ENCODE results near the gene TAMALIN.

Gene TAMALIN

DNA sequence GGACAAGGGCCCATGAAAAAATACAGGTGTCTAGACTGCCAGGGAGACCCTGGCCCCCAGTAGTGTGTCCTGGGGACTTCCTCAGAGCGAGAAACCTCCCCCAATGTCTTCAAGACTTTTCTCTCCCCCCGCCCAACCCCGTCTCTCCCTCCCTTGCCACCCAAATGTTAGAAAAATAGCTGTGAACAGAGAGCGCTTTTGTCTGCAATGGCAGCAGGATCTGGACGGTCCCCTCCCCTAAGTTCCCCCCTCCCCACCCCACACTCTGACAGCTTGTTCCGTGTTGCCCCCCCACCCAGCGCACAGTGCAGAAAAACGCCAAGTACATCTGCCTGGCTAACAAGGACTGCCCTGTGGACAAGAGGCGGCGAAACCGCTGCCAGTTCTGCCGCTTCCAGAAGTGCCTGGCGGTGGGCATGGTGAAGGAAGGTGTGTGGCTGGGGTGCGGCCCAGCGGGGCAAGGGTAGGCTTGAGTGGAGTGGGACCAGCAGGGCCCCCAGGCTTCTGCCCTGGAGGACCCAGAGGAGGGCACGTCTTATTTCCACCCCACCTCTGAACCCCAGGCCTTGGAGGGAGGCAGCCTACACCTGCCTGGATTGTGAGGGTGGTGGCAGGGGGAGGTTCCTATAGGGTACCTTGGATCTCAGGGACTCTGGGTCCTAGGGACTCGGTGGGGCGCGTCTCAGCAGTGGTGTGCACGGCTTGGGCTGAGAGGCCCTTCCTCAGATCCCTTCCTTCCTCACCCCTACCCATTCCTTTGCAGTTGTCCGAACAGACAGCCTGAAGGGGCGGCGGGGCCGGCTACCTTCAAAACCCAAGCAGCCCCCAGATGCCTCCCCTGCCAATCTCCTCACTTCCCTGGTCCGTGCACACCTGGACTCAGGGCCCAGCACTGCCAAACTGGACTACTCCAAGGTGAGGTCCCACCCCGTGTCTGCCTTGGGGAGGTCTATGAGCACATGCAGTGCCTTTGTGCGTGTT, 49.3 kb downstream of the TAMALIN start:
- no peak overlapping the region for H3K27ac ChIP-seq (ENCODE audit: low read length)
- no peak for TF ChIP-seq EZH2 (IDR thresholded peaks at IDR 0.05; ENCODE audit: borderline replicate concordance, low read depth, low read length, severe bottlenecking)
- TF ChIP-seq, protein P1, sequence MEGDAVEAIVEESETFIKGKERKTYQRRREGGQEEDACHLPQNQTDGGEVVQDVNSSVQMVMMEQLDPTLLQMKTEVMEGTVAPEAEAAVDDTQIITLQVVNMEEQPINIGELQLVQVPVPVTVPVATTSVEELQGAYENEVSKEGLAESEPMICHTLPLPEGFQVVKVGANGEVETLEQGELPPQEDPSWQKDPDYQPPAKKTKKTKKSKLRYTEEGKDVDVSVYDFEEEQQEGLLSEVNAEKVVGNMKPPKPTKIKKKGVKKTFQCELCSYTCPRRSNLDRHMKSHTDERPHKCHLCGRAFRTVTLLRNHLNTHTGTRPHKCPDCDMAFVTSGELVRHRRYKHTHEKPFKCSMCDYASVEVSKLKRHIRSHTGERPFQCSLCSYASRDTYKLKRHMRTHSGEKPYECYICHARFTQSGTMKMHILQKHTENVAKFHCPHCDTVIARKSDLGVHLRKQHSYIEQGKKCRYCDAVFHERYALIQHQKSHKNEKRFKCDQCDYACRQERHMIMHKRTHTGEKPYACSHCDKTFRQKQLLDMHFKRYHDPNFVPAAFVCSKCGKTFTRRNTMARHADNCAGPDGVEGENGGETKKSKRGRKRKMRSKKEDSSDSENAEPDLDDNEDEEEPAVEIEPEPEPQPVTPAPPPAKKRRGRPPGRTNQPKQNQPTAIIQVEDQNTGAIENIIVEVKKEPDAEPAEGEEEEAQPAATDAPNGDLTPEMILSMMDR (IDR thresholded peaks at IDR 0.05; ENCODE audit: borderline replicate concordance, extremely low read depth, low read length, poor library complexity, severe bottlenecking), result no peak

DNA sequence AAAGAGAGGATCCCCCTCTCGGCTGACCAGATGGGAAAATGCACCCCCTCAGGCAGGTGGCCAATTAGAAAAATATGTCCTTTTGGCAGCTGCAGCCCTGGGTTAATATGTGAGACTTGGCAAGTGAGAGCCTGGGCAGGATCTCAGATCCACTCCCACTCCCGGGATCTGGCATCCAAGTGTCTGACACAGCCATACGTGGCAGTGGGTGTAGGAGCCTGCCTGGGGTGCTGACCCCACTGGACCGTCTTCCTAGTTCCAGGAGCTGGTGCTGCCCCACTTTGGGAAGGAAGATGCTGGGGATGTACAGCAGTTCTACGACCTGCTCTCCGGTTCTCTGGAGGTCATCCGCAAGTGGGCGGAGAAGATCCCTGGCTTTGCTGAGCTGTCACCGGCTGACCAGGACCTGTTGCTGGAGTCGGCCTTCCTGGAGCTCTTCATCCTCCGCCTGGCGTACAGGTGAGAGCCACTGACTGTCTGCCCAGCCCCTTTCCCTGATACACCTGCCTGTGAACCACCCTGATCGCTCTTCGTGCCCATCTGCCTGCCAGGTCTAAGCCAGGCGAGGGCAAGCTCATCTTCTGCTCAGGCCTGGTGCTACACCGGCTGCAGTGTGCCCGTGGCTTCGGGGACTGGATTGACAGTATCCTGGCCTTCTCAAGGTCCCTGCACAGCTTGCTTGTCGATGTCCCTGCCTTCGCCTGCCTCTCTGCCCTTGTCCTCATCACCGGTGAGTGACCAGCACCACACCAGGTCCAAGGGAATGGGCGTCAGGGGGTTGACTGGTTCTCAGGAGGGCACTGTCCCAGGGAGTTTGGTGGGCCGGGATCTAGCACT, 50.3 kb downstream of the TAMALIN start:
- Histone ChIP-seq H3K79me2 (ENCODE audit: insufficient read depth, low read length) (no peaks in the 10 kb centered on the region), H3K4me3 (ENCODE audit: low read depth in 1 of 2, low read length in 2 of 2) (no peak overlapping the region), H3K27me3 (ENCODE audit: insufficient read depth, low read length, poor library complexity) (peaks cover 32% of the 10 kb centered on the region), H3K9ac (ENCODE audit: low read depth, low read length) (no peak overlapping the region), H3K27ac (ENCODE audit: low read length) (no peak overlapping the region), H3K4me2 (ENCODE audit: insufficient read depth, low read length) (no peak overlapping the region), H3K9me3 (ENCODE audit: insufficient read depth, low read length, severe bottlenecking) (no peaks in the 10 kb centered on the region), H3K36me3 (ENCODE audit: insufficient read depth, low read length) (no peaks in the 10 kb centered on the region), H4K20me1 (ENCODE audit: insufficient read depth, low read length) (peaks cover 21% of the 10 kb centered on the region), H3K4me1 (ENCODE audit: insufficient read depth, low read length) (no peaks in the 10 kb centered on the region), H2AFZ (ENCODE audit: low read depth, low read length) (no peak overlapping the region)
- no peak for ATAC-seq (ENCODE audit: insufficient read depth, low read depth)
- TF ChIP-seq EZH2 (IDR thresholded peaks at IDR 0.05; ENCODE audit: borderline replicate concordance, low read depth, low read length, severe bottlenecking), result no peak
- TF ChIP-seq, protein P1 (IDR thresholded peaks at IDR 0.05; ENCODE audit: borderline replicate concordance, extremely low read depth, low read length, poor library complexity, severe bottlenecking), result no peak
- no peak for DNase-seq

More for the DNA sequence above, 49.3 kb downstream of the TAMALIN start:
- H3K36me3 ChIP-seq (ENCODE audit: insufficient read depth, low read length), result no peaks in the 10 kb centered on the region
- no peak overlapping the region for H3K9ac ChIP-seq (ENCODE audit: low read depth, low read length)
- H3K27me3 ChIP-seq (ENCODE audit: insufficient read depth, low read length, poor library complexity), result peaks cover 42% of the 10 kb centered on the region
- no peaks in the 10 kb centered on the region for H3K79me2 ChIP-seq (ENCODE audit: insufficient read depth, low read length)
- H2AFZ ChIP-seq (ENCODE audit: low read depth, low read length), result no peak overlapping the region
- H3K4me2 ChIP-seq (ENCODE audit: insufficient read depth, low read length), result no peak overlapping the region
- H3K4me3 ChIP-seq (ENCODE audit: low read depth in 1 of 2, low read length in 2 of 2), result no peak overlapping the region
- no peak for ATAC-seq (ENCODE audit: insufficient read depth, low read depth)
- H4K20me1 ChIP-seq (ENCODE audit: insufficient read depth, low read length), result peaks cover 29% of the 10 kb centered on the region
- DNase-seq, result no peak
- H3K4me1 ChIP-seq (ENCODE audit: insufficient read depth, low read length), result peaks cover 6% of the 10 kb centered on the region
- H3K9me3 ChIP-seq (ENCODE audit: insufficient read depth, low read length, severe bottlenecking), result no peaks in the 10 kb centered on the region

DNA sequence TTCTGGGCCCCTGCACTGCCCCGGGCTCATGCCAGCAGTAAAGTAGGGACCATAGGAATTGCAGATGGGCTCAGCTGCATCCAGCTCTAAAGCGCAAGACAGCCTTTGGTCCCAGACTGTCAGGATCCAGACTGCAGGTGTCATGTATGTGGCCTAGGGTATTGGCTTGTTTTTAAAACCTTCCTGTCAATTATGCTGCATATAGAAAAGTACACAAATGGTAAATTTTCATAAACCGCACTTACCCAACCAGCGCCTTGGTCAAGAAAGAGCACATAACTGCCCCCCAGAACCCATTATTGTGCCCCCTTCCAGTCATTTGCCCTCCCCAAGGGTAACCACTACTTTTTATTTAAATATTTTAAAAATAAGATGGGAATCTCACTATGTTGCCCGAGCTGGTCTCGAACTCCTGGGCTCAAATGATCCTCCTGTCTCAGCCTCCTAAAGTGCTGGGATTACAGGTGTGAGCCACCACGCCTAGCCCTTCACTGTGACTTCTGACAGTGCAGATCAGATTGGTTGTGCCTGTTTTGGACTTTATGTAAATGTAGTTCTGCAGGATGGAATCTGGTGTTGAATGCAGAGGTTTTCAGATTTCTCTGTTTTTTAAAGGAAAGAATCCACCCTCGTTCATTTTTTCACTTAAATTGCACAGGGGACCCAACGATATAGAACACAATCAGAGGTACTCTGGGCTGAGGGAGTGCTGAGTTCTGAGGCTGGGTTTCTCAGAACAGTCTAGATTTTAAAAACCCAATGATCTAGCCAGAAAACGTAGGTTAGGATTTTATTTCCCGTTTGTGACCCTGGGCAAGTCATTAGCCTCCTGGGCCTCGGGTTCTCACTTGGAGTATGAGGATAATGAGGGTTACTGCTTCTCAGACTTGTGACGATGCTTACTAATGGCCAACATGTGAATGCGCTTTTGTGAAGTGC, 51.2 kb downstream of the TAMALIN start:
- DNase-seq (no peak), ATAC-seq (ENCODE audit: insufficient read depth, low read depth) (no peak)
- Histone ChIP-seq H3K9ac (ENCODE audit: low read depth, low read length) (no peak overlapping the region), H3K4me2 (ENCODE audit: insufficient read depth, low read length) (no peak overlapping the region), H3K27me3 (ENCODE audit: insufficient read depth, low read length, poor library complexity) (peaks cover 23% of the 10 kb centered on the region), H2AFZ (ENCODE audit: low read depth, low read length) (no peak overlapping the region), H3K4me1 (ENCODE audit: insufficient read depth, low read length) (no peaks in the 10 kb centered on the region), H3K4me3 (ENCODE audit: low read depth in 1 of 2, low read length in 2 of 2) (no peak overlapping the region), H3K36me3 (ENCODE audit: insufficient read depth, low read length) (no peaks in the 10 kb centered on the region), H3K27ac (ENCODE audit: low read length) (no peak overlapping the region), H4K20me1 (ENCODE audit: insufficient read depth, low read length) (peaks cover 12% of the 10 kb centered on the region), H3K9me3 (ENCODE audit: insufficient read depth, low read length, severe bottlenecking) (no peaks in the 10 kb centered on the region), H3K79me2 (ENCODE audit: insufficient read depth, low read length) (no peaks in the 10 kb centered on the region)
- TF ChIP-seq EZH2 (IDR thresholded peaks at IDR 0.05; ENCODE audit: borderline replicate concordance, low read depth, low read length, severe bottlenecking), result no peak
- TF ChIP-seq, protein P1 (IDR thresholded peaks at IDR 0.05; ENCODE audit: borderline replicate concordance, extremely low read depth, low read length, poor library complexity, severe bottlenecking), result no peak

All from DND-41 (cell line).